Activated T-helper 2 cell treated with anti-CD3 and anti-CD28 coated beads, Interferon-gamma antibody, Interleukin-2, Interleukin-4, amounts not matched to agents 10 μg/mL and 5 μg/mL and 100 μg/mL, durations not matched to agents 14 hours and 24 hours and 36 hours (primary cell): ENCODE measurements around the gene NUDCD3. TPM values are rescaled to one million over a fixed set of nuclear protein-coding genes. Genes with fewer than 3 reads are reported as not detected.
"Not testable (repeated sequence)": the region's sequence is repeated elsewhere in the genome, so short reads cannot be mapped to it uniquely, and the experiment has no call there.

Experiments used
- DNase-seq: peaks from one replicate; pipeline ENCODE4 v3.0.0; 2021; ENCODE audit warnings: low spot score
- H3K27ac Mint-ChIP-seq: one replicate; pipeline ENCODE4 v1.8.0; 2021; ENCODE audit warnings: mixed read lengths
- H3K27me3 Mint-ChIP-seq: one replicate; pipeline ENCODE4 v1.8.0; 2021; ENCODE audit warnings: low read depth, mixed read lengths
- H3K36me3 Mint-ChIP-seq: one replicate; pipeline ENCODE4 v1.8.0; 2021; ENCODE audit warnings: low read depth, mixed read lengths
- H3K4me1 Mint-ChIP-seq: one replicate; pipeline ENCODE4 v1.8.0; 2021; ENCODE audit warnings: low read depth, mixed read lengths
- H3K4me3 Mint-ChIP-seq: one replicate; pipeline ENCODE4 v1.8.0; 2021; ENCODE audit warnings: low read depth, mild to moderate bottlenecking, moderate library complexity, mixed read lengths
- H3K9me3 Mint-ChIP-seq: one replicate; pipeline ENCODE4 v1.8.0; 2021; ENCODE audit warnings: mixed read lengths
- intact Hi-C: fragments of 100-400 bp; cut with micrococcal nuclease; formaldehyde crosslinking; loops from one replicate; pipeline ENCODE4 v1.15.1; 2023
- total RNA-seq: library from RNA; stranded (reverse); gene quantifications from 2 replicates; pipeline ENCODE4 v1.2.3, GENCODE V29; 2022

The NUDCD3 gene
- total RNA-seq, 1 donor from 2014 or later, result 86.8 TPM

DNA sequence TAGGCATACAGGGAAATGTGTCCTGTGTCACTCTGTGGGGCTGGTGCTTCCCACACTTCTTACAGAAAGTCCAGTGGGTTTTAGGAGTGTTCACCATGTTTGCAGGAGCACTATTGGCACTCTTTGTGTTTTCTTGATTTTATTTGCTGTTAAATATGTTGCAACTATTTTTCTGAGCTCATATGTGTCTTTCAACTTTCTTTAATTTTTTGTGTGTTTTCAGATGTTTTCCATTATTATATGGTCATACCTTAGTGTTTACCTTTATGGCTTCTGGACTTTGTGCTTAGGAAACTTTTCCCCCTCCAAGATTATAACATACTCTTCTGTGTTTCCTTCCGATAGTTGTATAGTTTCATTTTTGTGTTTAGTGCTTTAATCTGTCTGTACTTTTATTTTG is 20.8 kb upstream of the NUDCD3 start:
- no peak for DNase-seq
- H3K27me3 Mint-ChIP-seq, result no peaks in the 10 kb centered on the region
- H3K4me1 Mint-ChIP-seq, result peaks cover 5% of the 10 kb centered on the region
- H3K36me3 Mint-ChIP-seq, result peaks cover 3% of the 10 kb centered on the region
- no peak overlapping the region for H3K27ac Mint-ChIP-seq
- no peak overlapping the region for H3K4me3 Mint-ChIP-seq
- H3K9me3 Mint-ChIP-seq, result peaks cover 22% of the 10 kb centered on the region
- intact Hi-C loops, result no loop called here

DNA sequence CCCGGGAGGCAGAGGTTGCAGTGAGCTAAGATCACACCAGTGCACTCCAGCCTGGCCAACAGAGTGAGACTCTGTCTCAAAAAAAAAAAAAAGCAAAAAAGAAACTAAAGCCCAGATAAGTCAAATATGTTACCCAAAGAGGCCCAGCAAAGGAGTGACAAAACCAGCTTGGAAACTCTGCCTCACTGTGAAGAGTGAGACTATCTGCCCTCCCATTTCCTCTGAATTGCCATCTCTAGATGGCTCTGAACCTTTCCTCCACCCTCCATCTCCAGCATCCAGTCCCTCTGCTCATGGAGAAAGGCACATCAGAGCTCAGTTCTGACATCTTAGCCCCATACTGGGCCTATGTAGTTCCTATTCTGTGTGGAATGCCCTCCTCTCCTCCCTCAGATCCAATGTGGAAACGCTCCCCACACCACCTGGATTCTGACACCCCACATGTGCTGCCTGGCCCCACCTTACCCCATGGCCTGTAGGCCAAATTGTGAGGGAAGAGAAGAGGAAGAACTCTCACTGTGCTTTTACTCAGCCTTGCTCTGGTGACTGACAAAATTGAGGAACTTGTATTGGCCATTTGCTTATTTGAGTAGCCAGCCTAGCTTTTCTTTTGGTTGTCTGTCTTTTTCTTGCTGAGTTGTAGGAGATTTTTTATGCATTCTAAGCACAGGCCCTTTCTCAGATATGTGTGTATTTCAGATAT is 18.0 kb upstream of the NUDCD3 start:
- H3K4me1 Mint-ChIP-seq, result peaks cover 5% of the 10 kb centered on the region
- no peak for DNase-seq
- peaks cover 5% of the 10 kb centered on the region for H3K36me3 Mint-ChIP-seq
- H3K9me3 Mint-ChIP-seq, result peaks cover 32% of the 10 kb centered on the region
- peaks cover 3% of the 10 kb centered on the region for H3K27me3 Mint-ChIP-seq
- no peak overlapping the region for H3K4me3 Mint-ChIP-seq
- intact Hi-C loops, result no loop called here
- no peak overlapping the region for H3K27ac Mint-ChIP-seq

DNA sequence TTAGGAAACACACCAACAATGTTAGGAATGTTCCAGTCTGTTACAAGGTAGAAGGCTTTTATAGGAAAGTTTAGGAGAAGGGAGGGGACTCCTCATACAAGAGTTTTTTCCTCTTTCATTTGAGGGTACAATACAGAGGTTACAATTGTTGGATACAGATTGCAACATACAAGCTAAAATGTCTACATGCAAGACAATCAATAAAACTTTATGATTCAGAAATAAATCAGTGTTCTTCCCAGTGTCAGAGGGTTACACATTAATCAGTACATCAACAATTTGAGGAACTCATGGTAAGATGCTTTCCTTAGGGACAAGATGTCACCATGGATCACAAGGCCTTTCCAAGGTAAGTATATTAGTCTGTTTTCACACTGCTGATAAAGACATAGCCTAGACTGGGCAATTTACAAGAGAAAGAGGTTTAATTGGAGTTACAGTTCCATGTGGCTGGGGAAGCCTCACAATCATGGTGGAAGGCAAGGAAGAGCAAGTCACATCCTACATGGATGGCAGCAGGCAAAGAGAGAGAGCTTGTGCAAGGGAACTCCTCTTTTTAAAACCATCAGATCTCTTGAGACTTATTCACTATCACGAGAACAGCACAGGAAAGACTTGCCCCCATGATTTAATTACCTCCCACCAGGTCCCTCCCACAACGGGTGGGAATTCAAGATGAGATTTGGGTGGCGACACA is 16.3 kb upstream of the NUDCD3 start:
- H3K27ac Mint-ChIP-seq, H3K4me1 Mint-ChIP-seq, DNase-seq, H3K36me3 Mint-ChIP-seq, H3K27me3 Mint-ChIP-seq, H3K4me3 Mint-ChIP-seq, intact Hi-C loops: not testable (repeated sequence)
- peaks cover 32% of the 10 kb centered on the region for H3K9me3 Mint-ChIP-seq

DNA sequence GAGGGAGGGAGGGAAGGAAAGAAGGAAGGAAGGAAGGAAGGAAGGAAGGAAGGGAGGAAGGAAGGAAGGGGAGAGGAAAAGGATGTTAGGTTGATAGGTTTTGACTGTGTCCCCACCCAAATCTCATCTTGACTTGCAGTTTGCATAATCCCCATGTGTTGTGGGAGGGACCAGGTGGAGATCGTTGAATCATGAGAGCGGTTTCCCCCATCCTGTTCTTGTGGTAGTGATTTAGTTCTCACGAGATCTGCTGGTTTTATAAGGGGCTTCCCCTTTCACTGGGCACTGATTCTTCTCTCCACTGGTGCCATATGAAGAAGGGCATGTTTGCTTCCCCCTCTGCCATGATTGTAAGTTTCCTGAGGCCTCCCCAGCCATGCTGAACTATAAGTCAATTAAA is 15.1 kb upstream of the NUDCD3 start:
- Mint-ChIP-seq H3K27ac (no peak overlapping the region), H3K9me3 (peaks cover 30% of the 10 kb centered on the region), H3K4me1 (peaks cover 5% of the 10 kb centered on the region), H3K36me3 (peaks cover 5% of the 10 kb centered on the region), H3K4me3 (no peak overlapping the region), H3K27me3 (peaks cover 5% of the 10 kb centered on the region)
- no peak for DNase-seq
- intact Hi-C loops, result no loop called here

DNA sequence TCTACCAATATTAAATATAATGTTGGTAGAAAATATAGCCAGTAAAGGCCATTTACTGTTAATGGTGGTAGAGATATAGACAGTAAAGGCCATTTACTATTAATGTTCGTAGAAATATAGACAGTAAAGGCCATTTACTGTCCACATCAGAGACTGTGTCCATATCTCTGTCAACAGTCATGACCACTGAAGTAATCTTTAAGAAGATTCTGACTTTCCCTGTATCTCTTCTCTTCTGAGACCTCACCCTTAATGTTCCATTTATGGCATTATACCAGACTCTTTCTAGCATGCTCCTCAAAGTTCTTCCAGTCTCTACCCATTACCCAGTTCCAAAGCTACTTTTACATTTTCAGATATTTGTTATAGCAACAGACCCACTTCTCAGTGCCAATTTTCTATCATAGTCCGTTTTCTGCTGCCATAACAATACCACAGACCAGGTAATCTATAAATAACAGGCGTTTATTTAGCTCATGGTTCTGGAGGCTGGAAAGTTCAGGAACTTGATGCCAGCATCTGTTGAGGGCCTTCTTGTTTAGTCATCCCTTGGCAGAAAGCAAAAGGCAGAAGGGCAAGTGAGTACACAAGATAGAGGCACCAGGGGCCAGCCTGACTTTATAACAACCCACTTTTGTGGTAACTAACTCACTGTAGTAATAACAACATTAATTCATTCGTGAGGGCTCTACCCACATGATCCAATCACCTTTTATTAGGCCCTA is 7.9 kb upstream of the NUDCD3 start:
- Mint-ChIP-seq H3K36me3 (no peaks in the 10 kb centered on the region), H3K4me1 (no peaks in the 10 kb centered on the region), H3K27ac (no peak overlapping the region), H3K9me3 (no peaks in the 10 kb centered on the region), H3K4me3 (no peak overlapping the region), H3K27me3 (peaks cover 5% of the 10 kb centered on the region)
- no peak for DNase-seq
- intact Hi-C loops, result no loop called here

DNA sequence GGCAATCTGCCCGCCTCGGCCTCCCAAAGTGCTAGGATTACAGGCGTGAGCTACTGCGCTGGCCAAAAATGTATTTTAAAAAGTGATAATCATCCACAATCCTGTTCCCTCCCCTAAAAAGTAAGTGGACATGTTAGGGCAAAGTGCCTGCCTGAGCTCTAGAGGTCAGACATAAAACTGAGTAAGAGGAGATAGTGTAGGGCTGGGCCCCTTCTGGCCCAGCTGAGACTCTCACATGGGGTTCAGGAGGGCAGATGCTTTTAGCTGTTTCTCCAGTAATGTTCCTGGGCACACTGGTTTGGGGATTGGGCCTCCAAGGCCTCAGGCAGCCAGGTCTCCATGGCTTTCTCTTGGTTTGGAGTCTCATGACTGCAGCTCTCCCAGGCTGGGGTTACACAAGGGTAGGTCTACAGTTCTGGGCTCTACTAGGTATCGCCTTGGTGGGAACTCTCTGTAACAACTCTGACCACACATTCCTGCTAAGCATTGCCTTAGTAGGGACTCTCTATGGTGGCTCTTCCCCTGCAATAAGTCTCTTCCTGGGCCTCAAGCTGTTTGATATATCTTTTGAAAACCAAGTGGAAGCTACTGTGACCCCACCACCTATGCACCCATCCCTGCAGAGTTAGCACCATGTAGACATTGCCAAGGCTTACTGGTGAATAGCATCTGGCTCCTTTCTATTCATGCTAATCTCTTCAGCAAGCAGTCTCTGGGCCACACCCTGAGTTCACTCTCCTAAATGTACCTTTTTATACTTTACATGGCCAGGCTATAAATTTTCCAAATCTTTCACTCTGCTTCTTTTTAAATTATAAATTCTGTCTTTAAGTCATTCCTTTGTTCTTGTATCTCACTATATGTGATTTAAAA is 6.9 kb upstream of the NUDCD3 start:
- H3K36me3 Mint-ChIP-seq, result no peaks in the 10 kb centered on the region
- no peak overlapping the region for H3K27ac Mint-ChIP-seq
- H3K27me3 Mint-ChIP-seq, result peaks cover 5% of the 10 kb centered on the region
- no peak overlapping the region for H3K4me3 Mint-ChIP-seq
- no peaks in the 10 kb centered on the region for H3K4me1 Mint-ChIP-seq
- no peaks in the 10 kb centered on the region for H3K9me3 Mint-ChIP-seq
- no peak for DNase-seq
- intact Hi-C loops, result no loop called here

DNA sequence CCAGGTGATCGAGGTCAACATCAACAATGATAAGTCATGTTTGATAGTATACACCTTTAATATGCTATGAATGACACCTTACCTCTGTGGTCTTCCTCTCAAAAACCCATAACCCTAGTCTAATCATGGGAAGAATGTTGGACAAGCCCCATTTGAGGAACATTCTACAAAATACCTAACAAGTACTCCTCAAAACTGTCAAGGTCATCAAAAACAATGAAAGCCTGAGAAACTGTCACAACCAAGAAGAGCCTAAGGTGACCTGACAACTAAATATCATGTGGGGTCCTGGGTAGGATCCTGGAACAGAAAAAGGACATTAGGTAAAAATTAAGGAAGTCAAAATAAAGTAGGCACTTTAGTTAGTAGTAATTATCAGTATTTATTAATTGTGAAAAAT is 5.9 kb upstream of the NUDCD3 start:
- H3K9me3 Mint-ChIP-seq, result no peaks in the 10 kb centered on the region
- intact Hi-C loops, result no loop called here
- DNase-seq, result no peak
- H3K27me3 Mint-ChIP-seq, result peaks cover 3% of the 10 kb centered on the region
- H3K36me3 Mint-ChIP-seq, result no peaks in the 10 kb centered on the region
- H3K4me1 Mint-ChIP-seq, result no peaks in the 10 kb centered on the region
- H3K4me3 Mint-ChIP-seq, result no peak overlapping the region
- no peak overlapping the region for H3K27ac Mint-ChIP-seq

DNA sequence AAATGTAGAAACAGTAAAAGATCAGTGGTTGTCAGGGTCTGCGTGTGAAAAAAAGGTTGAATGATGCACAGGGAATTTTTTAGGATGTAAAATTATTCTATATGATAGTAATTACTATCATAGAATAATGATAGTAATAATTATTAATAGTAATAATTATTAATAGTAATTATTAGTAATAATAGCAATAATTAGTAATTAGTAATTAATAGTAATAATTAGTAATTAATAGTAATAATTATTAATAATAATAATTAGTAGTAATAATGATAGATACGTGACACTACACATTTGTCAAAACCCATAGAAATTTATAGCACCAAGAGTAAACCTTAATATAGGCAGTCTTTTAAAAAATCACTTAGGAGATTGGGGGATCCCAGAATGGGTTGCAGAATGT is 4.5 kb upstream of the NUDCD3 start:
- Mint-ChIP-seq H3K27me3 (peaks cover 3% of the 10 kb centered on the region), H3K9me3 (no peaks in the 10 kb centered on the region), H3K4me1 (peaks cover 5% of the 10 kb centered on the region), H3K36me3 (peaks cover 1% of the 10 kb centered on the region), H3K27ac (no peak overlapping the region), H3K4me3 (no peak overlapping the region)
- intact Hi-C loops, result no loop called here
- no peak for DNase-seq

DNA sequence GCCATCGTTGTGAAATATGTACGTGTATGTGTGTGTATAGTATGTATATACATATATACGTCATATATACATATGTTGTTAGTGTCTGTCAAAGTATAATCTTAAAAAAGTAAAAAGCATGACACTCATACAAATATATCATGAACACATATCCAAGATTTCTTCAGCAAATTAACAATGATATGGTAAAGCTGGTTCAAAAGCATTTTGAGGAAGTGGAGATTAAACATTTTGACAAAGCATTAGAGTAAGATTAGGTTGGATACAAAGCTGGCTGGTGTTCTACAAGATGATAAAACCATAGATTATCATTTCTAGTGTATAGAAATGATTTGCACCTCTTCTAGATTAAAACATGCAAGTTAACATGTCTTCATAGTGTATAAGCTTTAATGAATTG is 771 bp upstream of the NUDCD3 start:
- H3K9me3 Mint-ChIP-seq, result no peaks in the 10 kb centered on the region
- H3K27ac Mint-ChIP-seq, result peak overlapping the region; percentile 91
- DNase-seq, result no peak
- no peaks in the 10 kb centered on the region for H3K27me3 Mint-ChIP-seq
- H3K4me1 Mint-ChIP-seq, result peaks cover 29% of the 10 kb centered on the region
- H3K36me3 Mint-ChIP-seq, result peaks cover 23% of the 10 kb centered on the region
- H3K4me3 Mint-ChIP-seq, result peak overlapping the region; percentile 85
- intact Hi-C loops, result loop anchor here (2.0 kb wide), 1 partner anchor 306 kb away; the partner anchor contains the start of gene PPIA

DNA sequence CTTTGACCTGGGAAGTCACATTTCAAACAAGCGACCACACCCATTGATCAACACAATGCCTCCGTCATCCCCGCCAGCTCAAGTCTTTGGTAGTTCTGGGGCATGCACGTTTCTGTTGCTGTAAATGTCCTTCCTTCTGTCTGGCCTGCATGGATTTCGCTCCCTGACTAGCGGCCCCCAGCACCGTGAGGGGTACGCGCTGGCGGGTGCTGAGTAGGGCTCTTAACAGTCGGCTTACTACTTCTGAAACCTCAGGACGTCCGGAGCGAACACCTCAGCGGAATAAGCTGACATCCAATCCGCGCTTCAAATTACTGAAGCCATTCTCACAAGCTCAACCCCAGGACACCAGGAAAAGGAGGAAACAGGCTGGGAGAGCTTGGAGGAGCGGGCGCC is 505 bp downstream of the NUDCD3 start:
- Mint-ChIP-seq H3K4me1 (peaks cover 39% of the 10 kb centered on the region), H3K4me3 (peak overlapping the region; percentile 85), H3K27me3 (no peaks in the 10 kb centered on the region), H3K9me3 (no peaks in the 10 kb centered on the region), H3K27ac (peak overlapping the region; percentile 91), H3K36me3 (peaks cover 33% of the 10 kb centered on the region)
- no peak for DNase-seq
- intact Hi-C loops, result loop anchor here (1.0 to 2.0 kb wide), 2 partner anchors 30 to 307 kb away; partner anchors contain the start of gene PPIA

DNA sequence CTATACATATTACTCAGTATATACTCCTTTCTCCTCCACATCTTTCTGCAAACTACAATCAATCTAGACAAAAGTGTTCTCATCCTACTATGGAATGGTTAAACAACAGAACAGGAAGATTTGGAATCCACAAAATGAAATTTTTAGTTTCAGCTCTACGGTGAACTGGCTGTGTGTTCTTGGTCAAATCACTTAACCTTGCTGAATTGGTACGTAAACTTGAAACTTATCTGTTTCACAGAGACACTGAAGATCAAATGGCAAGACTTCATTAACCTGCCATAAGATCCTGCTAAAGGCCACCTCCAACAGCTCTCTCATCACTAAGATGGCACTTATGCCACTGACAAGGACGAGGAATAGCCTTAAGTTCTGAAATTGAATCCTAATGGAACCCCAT is 1.5 kb downstream of the NUDCD3 start:
- Mint-ChIP-seq H3K4me3 (peak overlapping the region; percentile 85), H3K9me3 (peaks cover 2% of the 10 kb centered on the region), H3K27me3 (no peaks in the 10 kb centered on the region), H3K27ac (no peak overlapping the region), H3K36me3 (peaks cover 43% of the 10 kb centered on the region), H3K4me1 (peaks cover 43% of the 10 kb centered on the region)
- no peak for DNase-seq
- intact Hi-C loops, result no loop called here

DNA sequence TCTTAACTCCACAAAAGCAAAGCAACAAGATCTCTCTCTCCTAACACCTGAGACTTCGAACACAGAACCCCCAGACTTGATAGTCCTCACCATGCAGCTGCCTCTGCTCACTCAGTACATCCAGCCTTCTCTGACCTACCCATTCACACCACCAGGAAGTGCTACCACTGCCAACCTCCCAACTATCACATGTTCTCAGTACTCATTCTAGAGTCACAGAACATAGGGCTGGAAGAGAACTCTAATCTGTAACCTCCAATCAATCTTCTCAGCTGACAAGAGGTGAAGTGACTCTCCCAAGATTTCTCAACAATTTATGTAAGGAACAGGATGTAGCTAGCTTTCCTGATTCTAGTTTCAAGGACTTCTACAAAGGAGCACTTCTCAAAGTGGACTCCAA is 3.8 kb downstream of the NUDCD3 start:
- Mint-ChIP-seq H3K4me1 (peaks cover 43% of the 10 kb centered on the region), H3K27ac (peak overlapping the region; percentile 10)

More for the DNA sequence above, 3.8 kb downstream of the NUDCD3 start:
- intact Hi-C loops, result no loop called here
- Mint-ChIP-seq H3K9me3 (peaks cover 19% of the 10 kb centered on the region), H3K27me3 (no peaks in the 10 kb centered on the region), H3K36me3 (peaks cover 64% of the 10 kb centered on the region), H3K4me3 (no peak overlapping the region)
- no peak for DNase-seq
